ENCODE data around the gene SEMG2. TPM values are rescaled to one million over a fixed set of nuclear protein-coding genes. Genes with fewer than 3 reads are reported as not detected.

The SEMG2 gene
- total RNA-seq, 1 donor from 2014 or later: not detected

- no peak for DNase-seq
- ATAC-seq: no peak
- intact Hi-C loops (cut with micrococcal nuclease): no loop called here
Measured at GRCh38 chr20:45269056-45269455, 47.9 kb downstream of the SEMG2 start.

- intact Hi-C loops (cut with micrococcal nuclease): no loop called here
- DNase-seq (no peak), ATAC-seq (no peak)
Measured at GRCh38 chr20:45269754-45270270, 48.6 kb downstream of the SEMG2 start.

Other genes with a start within 250 kb of the SEMG2 start
- gene KCNS1, start 120.2 kb upstream of the SEMG2 start, total RNA-seq: not detected
- not detected for gene WFDC5, start 106.2 kb upstream of the SEMG2 start, total RNA-seq
- gene WFDC12, start 96.9 kb upstream of the SEMG2 start, total RNA-seq: not detected
- 1.5 TPM for gene PI3, start 46.5 kb upstream of the SEMG2 start, total RNA-seq
- gene SEMG1, start 14.3 kb upstream of the SEMG2 start, total RNA-seq: not detected
- gene SLPI, start 33.2 kb downstream of the SEMG2 start, total RNA-seq: 21.9 TPM
- not detected for gene RBPJL, start 85.5 kb downstream of the SEMG2 start, total RNA-seq
- not detected for gene MATN4, start 86.9 kb downstream of the SEMG2 start, total RNA-seq
- gene SDC4, start 127.1 kb downstream of the SEMG2 start, total RNA-seq: 76.9 TPM
- gene SYS1, start 141.8 kb downstream of the SEMG2 start, total RNA-seq: 22.6 TPM
- 2.1 TPM for gene TP53TG5, start 157.0 kb downstream of the SEMG2 start, total RNA-seq
- 339 TPM for gene DBNDD2, start 186.9 kb downstream of the SEMG2 start, total RNA-seq
- 115 TPM for gene PIGT, start 194.8 kb downstream of the SEMG2 start, total RNA-seq
- 1.4 TPM for gene WFDC2, start 248.4 kb downstream of the SEMG2 start, total RNA-seq